ENCODE results near the gene ATG9A.

DNA sequence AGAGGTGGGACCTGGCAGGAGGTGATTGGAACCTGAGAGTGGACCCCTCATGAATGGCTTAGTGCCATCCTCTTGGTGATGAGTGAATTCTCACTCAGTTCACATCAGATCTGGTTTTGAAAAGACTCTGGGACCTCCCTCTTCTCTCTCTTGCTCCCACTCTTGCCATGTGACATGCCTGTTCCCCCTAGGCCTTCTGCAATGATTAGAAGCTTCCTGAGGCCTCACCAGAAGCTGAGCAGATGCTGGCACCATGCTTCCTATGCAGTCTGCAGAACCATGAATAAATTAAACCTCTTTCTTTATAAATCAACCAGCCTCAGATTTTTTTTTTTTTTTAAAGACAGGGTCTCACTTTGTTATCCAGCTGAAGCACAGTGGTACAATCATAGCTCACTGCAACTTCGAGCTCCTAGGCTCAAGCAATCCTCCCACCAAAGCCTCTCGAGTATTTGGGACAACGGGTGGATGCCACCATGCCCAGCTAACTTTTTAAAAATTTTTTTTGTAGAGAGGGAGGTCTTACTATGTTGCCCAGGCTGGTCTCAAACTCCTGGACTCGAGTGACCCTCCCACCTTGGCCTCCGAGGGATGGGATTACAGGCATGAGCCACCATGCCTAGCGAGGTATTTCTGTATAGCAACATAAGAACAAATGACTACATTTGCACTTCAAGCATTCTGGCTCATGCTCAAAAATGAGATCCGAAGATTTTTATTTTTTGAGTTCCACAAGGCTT lies 24.8 kb downstream of the ATG9A start:
- TF ChIP-seq, protein P1, sequence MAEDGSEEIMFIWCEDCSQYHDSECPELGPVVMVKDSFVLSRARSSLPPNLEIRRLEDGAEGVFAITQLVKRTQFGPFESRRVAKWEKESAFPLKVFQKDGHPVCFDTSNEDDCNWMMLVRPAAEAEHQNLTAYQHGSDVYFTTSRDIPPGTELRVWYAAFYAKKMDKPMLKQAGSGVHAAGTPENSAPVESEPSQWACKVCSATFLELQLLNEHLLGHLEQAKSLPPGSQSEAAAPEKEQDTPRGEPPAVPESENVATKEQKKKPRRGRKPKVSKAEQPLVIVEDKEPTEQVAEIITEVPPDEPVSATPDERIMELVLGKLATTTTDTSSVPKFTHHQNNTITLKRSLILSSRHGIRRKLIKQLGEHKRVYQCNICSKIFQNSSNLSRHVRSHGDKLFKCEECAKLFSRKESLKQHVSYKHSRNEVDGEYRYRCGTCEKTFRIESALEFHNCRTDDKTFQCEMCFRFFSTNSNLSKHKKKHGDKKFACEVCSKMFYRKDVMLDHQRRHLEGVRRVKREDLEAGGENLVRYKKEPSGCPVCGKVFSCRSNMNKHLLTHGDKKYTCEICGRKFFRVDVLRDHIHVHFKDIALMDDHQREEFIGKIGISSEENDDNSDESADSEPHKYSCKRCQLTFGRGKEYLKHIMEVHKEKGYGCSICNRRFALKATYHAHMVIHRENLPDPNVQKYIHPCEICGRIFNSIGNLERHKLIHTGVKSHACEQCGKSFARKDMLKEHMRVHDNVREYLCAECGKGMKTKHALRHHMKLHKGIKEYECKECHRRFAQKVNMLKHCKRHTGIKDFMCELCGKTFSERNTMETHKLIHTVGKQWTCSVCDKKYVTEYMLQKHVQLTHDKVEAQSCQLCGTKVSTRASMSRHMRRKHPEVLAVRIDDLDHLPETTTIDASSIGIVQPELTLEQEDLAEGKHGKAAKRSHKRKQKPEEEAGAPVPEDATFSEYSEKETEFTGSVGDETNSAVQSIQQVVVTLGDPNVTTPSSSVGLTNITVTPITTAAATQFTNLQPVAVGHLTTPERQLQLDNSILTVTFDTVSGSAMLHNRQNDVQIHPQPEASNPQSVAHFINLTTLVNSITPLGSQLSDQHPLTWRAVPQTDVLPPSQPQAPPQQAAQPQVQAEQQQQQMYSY (CRISPR knock-in tag; IDR thresholded peaks at IDR 0.05), result no peak
- TF ChIP-seq, protein P2, sequence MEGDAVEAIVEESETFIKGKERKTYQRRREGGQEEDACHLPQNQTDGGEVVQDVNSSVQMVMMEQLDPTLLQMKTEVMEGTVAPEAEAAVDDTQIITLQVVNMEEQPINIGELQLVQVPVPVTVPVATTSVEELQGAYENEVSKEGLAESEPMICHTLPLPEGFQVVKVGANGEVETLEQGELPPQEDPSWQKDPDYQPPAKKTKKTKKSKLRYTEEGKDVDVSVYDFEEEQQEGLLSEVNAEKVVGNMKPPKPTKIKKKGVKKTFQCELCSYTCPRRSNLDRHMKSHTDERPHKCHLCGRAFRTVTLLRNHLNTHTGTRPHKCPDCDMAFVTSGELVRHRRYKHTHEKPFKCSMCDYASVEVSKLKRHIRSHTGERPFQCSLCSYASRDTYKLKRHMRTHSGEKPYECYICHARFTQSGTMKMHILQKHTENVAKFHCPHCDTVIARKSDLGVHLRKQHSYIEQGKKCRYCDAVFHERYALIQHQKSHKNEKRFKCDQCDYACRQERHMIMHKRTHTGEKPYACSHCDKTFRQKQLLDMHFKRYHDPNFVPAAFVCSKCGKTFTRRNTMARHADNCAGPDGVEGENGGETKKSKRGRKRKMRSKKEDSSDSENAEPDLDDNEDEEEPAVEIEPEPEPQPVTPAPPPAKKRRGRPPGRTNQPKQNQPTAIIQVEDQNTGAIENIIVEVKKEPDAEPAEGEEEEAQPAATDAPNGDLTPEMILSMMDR (IDR thresholded peaks at IDR 0.05), result no peak
- no peak for TF ChIP-seq IRF1 (CRISPR knock-in tag; IDR thresholded peaks at IDR 0.05)
- TF ChIP-seq, protein P3, sequence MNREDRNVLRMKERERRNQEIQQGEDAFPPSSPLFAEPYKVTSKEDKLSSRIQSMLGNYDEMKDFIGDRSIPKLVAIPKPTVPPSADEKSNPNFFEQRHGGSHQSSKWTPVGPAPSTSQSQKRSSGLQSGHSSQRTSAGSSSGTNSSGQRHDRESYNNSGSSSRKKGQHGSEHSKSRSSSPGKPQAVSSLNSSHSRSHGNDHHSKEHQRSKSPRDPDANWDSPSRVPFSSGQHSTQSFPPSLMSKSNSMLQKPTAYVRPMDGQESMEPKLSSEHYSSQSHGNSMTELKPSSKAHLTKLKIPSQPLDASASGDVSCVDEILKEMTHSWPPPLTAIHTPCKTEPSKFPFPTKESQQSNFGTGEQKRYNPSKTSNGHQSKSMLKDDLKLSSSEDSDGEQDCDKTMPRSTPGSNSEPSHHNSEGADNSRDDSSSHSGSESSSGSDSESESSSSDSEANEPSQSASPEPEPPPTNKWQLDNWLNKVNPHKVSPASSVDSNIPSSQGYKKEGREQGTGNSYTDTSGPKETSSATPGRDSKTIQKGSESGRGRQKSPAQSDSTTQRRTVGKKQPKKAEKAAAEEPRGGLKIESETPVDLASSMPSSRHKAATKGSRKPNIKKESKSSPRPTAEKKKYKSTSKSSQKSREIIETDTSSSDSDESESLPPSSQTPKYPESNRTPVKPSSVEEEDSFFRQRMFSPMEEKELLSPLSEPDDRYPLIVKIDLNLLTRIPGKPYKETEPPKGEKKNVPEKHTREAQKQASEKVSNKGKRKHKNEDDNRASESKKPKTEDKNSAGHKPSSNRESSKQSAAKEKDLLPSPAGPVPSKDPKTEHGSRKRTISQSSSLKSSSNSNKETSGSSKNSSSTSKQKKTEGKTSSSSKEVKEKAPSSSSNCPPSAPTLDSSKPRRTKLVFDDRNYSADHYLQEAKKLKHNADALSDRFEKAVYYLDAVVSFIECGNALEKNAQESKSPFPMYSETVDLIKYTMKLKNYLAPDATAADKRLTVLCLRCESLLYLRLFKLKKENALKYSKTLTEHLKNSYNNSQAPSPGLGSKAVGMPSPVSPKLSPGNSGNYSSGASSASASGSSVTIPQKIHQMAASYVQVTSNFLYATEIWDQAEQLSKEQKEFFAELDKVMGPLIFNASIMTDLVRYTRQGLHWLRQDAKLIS (CRISPR knock-in tag; IDR thresholded peaks at IDR 0.05; ENCODE audit: borderline replicate concordance), result no peak
- TF ChIP-seq, protein P4, sequence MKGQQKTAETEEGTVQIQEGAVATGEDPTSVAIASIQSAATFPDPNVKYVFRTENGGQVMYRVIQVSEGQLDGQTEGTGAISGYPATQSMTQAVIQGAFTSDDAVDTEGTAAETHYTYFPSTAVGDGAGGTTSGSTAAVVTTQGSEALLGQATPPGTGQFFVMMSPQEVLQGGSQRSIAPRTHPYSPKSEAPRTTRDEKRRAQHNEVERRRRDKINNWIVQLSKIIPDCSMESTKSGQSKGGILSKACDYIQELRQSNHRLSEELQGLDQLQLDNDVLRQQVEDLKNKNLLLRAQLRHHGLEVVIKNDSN (CRISPR knock-in tag; IDR thresholded peaks at IDR 0.05), result no peak
- TF ChIP-seq ZNF416 (CRISPR knock-in tag; IDR thresholded peaks at IDR 0.05), result no peak
- no peak for TF ChIP-seq GTF2I (CRISPR knock-in tag; conservative IDR thresholded peaks at IDR 0.05)
- TF ChIP-seq ZNF232 (CRISPR knock-in tag; IDR thresholded peaks at IDR 0.05), result no peak
